NCI-H2081 treated with DMSO at 0.1 percent for 48 hours (cell line): ENCODE results near the gene ELP4.

Experiments used
- DNase-seq: peaks from one replicate; lab custom pipeline; 2025; lab: John Stamatoyannopoulos, UW

Gene ELP4

DNA sequence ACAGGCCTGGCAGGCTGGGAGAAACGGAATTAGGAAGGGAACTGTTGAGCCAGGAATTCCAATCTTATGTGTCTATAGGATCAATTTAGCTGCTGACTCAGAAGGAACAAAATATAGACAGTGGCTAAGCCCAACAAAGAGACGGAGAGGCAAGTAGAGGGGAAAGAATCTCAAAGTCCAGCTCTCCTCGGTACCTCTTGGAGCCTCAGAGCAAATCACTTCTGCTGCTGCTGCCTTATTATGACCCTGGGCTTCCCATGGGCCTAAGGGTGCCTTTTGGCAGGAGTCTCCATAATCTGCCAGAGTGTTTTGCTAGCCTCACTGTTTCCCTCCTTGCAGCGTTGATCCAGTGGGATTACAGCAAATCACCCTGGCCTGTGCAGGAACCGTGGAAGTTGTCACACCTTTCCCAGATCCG lies 269.8 kb downstream of the ELP4 start:
- DNase-seq, result no peak

DNA sequence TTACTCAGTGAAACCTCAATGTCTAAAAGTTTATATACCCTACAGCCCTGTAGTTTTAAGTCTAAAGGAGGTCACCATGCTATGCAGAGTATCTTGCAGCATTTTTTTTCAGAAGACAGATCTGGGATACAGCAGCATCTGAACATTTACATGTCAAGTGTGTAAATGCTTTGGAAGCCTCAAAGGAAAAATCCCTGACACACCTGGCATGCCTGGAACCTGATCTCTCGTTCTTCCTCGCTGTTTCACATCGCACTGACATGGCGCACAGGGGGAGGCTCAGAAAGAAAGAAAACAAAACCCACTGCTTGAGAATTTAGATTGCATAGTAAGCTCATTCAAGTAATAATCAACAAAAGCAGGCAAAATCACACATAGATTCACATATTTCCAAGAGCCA lies 270.5 kb downstream of the ELP4 start:
- no peak for DNase-seq

DNA sequence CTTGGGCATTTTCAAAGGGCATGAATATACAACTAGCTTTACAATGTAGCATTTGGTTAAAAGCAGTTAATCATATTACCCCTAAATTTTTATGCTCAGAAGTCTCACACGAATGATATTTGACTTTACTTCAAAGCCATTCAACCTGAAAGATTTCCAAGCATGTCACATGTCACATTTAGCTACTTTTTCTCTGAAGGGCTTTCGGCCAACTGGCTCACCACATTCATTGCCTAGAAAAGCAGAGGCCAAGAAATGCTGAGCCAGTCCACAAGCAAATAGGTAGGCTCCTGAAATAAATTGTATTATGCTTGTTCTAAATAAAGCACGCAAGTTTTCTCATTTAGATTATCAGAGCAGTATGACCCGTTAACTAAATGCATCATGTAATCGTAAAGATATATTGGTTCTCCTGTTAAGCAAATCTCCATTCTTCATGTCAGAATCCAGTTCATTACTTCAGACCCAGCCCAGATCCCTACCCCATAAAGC lies 271.0 kb downstream of the ELP4 start:
- no peak for DNase-seq

DNA sequence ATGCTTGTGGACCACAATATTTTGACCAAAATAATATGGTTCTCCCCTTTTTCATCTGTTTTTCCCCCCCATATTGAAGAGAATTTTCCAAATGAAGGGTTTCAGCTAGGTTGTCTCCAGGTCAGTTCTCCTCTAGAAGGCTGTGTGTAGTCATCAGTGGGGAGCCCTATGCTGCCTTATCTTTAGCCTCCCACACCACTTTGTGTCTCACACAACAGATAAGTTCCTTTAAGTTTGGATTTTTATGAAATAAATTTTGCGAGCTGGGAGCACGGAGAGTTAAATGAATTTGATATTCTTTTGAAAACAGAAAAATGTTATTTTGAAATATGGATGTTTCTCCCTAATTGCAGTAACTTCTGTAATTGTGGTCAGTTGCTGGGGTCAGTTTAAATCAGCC lies 272.7 kb downstream of the ELP4 start:
- DNase-seq, result no peak

DNA sequence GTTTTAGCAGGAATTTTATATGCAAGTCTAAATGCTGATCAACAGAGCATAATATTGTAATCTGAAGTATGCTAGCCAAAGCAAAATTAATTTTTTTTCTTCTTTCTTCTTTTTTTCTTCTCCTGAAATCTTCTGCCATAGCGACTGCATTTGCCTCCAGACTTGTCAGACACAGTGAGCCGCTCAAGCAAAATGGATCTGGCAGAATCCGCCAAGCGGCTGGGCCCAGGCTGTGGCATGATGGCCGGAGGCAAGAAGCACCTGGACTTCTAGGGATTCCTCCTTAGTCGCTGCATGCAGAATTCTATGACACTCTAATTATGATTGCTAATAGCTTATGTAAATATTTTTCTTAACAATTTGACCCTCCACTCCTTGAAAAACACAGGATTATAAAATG lies 273.7 kb downstream of the ELP4 start:
- DNase-seq, result no peak

DNA sequence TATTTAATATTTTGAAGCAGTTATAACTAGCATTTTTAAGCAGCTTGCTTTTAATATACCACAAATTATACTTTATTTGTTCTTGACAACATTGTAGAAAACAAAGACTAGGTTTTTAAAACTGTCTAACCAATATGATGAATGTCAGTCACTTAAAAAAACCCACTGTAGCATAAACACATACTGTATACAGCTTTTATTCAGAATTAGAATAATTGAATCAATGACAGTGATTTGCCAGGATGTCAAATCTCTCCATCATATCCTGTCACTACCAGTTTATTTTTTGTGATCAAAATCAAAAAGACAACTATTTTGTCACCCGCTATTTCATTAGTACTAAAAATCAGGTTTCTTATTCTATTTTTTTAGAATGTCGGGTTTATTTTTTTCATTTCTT lies 275.0 kb downstream of the ELP4 start:
- DNase-seq, result no peak

DNA sequence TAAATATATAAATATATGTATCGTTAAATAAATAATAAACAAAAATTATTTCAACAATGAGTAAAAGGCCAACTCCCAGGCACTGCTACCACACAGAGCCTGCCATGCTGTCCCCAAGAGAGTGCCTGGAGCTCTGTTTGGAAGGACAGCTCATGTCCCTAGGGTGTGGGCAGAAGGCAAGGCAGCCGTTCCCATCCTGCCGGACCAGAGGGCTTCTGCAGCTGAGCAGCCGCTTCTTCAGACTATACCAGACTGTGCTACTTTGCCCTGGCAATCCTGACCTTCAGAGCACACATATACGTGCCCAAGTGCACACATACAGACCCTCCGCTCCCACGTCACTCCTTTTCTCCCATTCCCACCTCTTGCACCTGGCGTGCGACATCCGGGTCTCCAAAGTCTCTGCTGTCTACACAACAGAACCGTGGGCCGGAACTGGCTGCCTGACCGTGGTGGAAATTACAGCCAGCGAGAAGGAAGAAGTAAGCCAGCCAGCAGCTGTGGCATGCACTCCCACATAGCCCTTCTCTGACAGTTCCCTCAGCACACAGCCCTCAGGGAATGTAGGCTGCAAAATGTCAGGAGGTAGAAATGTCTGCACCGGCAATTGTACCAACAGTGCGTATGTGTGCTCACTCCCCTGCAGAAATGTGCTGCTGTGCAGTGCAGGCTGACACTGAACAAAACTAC lies 277.6 kb downstream of the ELP4 start:
- DNase-seq, result no peak

DNA sequence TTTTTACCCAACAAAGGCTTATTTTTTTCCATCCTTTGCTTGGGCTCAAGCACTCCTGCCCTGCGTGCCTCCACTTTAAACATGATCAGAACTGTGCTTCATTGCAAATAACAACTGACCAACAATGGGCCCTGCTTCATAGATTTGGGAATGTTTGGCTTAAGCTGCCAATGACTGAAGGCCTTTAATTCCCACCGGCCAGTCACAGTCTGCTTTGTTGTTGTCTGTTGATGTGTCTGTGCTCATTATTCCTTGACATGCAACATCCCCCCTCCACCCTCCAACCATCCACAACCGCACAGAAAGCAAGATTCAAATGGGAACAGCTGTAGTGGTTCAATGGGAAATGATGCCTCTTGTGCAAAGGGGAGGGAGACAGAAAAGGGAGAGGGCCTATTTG lies 278.5 kb downstream of the ELP4 start:
- DNase-seq, result no peak

DNA sequence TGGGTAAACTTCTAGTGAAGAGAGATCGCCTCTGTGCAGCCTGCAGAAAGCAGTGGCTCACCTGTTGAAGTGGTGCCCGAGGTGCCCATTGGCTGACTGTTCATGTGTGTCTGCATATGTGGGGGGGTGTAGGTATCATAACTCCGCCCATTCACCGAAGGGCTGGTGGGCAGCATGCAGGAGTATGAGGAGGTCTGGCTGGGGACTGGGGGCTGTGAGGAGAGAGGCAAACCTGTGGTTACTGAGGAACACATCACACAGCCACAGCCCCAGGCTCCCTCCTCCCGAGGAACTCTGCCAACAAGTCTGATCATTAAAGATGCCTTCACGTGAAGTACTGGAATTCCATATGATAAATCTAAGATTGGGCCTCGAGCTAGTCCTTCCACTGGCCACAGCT lies 281.1 kb downstream of the ELP4 start:
- DNase-seq, result no peak

DNA sequence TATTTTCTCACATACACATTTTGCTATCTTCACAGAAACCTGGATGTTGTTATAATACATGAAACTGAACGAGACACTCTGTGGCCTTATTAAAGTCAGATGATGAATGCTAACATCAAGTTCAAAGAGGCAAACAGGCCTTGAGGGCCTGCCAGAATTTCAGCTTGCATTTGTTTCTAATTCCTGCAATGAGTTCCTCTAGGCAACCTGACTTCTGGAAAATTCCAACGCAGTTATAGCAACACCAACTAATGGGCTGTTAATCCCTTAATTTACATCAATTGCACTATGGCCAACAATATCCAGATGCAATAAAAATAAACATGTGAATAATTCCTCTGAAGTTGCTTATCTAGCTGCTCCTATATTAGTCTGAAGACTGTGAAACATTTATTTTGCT lies 282.5 kb downstream of the ELP4 start:
- no peak for DNase-seq

DNA sequence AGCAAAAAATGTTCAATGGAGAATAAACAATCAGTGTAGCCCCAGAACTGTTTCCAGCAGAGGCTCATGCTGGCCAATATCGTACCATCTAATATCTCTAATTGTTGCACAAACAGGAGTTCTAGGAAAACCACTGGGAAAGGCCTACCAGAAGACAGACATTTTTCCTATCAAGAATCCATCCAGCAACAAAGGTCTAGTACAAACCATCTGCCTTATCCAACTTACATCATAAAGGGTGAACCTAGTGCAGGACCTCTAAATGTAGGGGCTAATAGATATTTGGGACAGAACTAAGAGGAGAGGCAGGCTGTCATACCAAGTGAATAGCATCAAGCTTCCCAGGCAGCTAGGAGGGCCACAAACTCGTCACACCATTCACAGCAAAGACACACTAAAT lies 282.9 kb downstream of the ELP4 start:
- no peak for DNase-seq

DNA sequence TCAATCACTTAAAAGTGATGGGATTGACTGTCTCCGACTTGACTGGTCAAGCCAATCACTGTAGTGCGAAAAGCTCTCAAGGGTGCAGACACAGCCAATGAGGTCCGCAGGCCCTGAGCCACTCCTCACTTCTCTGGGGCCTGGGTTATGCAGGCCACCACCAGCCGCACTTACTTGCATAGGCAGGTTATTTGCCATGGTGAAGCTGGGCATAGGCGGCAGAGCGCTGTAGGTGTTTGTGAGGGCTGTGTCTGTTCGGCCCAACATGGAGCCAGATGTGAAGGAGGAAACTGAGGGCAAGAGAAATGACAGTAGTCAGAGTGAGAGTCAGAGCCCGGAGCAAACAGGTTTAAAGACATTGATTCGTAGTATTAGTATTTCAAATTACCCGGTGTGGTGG lies 283.7 kb downstream of the ELP4 start:
- no peak for DNase-seq

DNA sequence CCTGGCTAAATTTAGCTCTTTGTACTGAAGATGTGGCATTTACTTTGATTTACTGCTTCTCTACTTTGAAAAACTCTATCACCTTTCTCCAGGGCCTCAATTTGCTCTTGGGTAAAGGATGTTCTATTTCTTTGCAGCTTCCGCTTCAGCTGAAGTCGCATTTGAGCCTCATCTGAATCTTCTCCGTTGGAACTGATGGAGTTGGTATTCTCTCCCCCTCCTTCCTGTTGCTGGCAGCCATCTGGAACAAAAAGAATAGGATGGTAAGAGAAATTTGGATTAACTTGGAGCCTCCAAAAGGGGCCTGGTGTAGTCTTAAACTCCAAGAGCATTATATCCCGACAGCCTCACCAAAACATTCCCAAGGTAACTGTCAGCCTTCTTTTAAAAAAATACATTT lies 285.0 kb downstream of the ELP4 start:
- DNase-seq, result no peak

DNA sequence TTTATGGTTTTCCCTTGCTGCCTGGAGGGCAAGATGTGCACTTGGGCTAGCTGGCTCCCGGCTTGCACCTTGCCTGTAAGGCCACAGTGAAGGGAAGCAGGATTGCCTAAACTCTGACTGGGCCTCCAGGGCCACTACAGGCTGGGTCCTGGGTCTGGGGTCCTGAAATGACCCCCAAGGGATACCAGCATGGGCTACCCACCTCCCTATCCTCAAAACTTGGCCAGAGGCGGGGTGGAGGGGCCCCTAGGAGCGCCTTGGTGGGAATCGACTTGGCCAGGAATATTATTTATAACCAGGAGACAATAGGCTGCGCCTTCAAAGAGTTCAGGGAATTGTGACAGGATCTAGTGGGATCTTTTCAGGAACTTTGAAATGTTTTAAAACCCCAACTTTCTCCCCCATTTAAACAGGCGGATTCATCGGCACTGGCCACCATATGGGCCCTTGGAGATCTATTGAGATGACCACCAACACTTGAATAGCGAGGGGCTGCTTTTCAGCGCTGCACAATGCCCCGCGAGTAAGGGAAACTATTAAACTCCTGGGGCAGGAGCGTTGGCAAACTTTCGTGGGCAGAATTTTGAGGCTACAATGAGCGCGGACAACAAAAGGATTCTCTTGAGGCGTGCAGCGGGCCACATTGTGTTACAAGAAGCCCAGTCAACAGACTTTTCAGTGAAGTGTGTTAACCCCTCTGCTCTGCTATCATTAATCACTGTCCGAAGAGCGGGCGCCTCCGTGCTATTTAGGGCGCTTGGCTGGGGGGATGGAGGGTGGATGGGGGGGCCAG lies 286.3 kb downstream of the ELP4 start:
- DNase-seq, result no peak

DNA sequence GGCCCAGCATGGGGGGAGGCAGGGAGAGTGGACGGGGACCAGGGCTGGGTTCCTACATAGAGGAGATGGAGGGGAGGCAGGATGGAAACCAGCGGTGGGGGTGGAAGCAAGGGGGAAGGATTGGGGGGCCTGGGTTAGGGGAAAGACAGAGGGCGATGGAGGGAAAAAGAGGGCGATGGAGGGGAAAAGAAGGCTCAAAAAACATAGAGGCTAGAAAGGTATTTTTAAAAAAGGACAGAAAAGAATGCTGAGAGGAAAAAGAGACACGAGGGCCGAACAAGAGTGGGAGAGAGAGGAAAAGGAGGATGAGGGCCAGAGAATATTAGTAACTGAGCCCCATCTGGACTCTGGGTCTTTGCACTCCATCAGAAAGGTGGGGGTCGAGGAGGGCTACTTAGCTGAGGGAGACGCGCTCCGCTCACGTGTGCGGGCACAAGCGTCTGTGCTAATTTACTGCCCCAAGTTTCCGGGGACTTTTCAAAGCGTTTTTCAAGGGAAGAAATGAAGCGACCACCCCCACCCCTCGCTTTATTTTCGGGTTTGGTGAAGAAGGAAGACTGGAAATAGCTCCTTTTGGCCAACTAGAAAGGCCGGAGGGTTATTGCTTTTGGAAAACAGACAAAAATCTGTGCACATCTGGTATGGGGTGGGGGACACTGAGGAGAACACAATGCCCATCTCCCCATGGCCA lies 287.1 kb downstream of the ELP4 start:
- no peak for DNase-seq

DNA sequence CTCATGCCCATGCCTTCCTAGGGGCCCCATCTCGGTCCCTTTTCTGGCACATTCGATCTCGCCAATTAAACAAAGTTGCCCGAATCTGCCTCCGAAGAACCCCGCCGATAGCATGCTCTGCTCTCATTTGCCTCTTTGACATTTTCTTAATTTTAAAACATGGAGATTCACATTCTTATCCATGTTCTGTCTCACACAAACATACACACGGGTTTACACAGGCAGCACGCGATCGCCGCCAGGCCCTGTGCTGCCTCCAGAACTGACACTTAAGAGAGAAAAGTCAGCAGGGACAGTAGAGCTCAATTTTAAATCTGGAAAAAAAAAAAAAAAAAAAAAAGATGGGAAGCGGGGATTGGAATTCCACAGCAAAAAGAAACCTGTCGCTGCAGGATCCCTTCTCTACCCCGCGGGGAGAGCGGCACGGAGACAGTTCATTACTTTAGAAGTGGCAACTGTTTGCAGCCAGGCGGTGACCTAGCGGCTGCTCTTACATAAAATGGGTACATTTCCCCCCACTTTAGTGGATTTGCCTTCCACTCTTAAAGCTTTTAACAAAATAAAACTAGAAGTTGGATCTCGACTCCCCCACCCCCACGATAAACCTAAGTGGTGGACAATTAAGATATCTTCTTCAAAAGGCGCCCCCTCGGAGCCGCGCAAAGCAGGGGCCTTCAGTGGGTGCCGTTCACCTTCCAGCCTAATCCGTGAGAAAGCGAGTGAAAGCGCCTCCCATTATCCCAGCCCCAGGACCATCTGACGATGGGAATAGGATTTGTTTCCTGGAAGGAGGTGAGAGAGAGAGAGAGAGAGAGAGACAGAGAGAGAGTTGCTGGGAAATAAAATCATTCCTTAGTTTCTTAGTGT lies 287.9 kb downstream of the ELP4 start:
- no peak for DNase-seq

DNA sequence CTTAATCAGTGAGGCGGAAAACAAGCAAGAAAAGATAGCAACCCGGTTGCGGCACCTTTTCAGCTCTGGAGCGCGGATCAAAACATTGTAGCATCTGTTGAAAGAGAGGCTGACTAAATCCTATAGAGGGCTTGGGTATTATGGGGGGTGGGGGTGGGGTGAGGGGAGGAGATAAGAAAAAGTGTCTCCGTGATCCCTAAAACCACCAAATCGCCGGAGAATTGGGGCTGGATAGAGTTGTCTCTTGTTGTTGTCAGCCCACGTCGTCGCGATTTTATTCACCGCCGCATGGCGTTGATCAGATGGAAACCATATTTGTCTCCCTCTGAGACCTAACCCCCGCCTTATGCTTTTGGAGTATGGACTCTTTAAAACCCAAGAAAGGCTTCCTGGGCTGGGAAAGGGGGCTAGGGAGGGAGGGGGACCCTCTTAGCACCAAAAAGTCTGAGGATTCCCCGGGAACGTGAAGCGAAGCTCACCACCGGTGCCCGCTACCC lies 288.5 kb downstream of the ELP4 start:
- no peak for DNase-seq

DNA sequence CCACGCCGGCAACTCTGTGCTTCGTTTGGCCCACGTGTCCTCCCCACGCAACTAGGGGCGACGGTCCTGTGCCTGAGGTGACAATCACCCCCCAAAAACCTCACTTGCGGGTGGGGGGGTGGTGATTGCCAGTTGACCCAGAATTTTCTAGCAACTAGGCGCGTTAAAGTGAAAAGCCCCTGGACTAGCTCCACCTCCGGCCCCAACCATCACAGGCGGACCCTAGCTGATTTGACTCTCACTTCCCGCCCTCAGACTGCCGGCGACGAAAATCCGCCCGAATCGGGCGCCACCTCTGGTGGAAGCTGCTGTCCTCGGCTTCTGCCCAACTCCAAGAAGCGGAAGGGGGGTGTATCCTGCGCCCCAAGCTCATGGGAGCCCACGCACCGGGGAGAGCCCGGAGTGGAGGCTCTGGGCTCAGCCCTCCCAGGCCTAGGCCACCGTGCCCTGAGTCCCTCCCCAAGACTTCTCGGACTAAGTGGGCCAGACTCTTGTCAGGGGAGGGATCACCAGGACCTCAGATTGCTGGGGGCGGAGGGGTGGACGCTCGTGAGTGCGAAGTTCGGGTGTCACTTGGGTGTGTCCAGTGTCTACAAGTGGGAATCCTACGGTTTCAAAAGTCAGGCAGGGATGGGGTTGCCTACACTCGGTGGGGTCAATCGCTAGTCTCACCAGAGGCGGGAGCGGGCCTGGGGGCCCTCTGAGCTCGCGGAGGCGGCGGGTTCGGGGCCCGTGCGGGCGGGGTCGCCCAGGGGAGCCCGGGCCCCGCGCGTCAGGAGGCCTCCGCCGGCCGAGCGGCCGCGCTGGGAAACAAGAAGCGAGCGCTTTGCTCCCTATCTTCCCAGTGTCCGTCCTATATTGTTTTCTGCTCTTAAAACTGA lies 289.2 kb downstream of the ELP4 start:
- no peak for DNase-seq

DNA sequence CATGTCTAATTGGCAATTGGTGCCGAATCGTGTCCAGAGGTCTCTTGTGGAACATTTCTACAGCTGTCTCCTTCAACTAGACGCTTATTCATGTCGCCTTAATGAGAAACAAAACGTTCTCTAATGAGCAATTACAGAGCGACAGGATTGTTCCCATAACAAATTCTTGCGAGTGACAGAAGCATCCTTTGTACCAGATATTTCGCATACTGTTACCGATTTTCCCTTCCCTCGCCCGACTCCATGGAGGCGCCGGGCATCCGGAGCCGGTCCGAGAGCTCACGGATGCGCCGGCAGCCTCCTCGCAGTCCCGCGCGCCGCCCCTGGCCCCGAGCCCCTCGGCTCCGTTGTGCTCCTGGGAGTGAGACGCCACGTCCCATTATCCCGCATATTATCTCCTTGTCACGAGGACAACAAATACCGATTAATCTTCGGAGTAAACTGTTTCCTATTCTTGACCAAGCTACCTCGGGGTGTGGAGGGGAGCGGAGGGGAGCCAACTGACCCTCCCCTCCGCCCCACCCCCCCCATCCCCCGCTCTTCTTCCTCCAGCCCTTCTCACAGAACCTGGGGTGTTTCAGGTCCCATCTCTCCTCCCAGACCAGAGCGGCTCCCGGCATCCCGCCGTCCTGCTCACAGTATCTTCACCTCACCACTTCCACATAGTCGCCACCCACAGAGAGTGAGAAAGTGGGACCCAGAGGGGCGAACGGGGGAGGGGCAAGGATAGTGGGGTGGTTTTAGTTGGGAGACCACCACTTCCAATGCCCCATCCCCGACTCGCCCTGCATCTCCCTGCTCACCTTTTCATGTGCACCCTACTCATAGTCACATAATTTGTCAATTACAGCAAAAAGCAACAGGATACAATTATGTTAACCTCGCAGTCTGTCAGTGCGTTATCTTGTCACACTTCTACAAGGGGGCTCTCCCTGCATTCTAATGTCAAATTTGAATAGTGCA lies 290.1 kb downstream of the ELP4 start:
- DNase-seq, result no peak
